GM12878 (cell line): ENCODE data around the gene FZD2. TPM values are rescaled to one million over a fixed set of nuclear protein-coding genes. Genes with fewer than 3 reads are reported as not detected.

Experiments
- ATAC-seq: fragments of 200-7000 bp; cut with Tn5 transposase; 3 replicates; pipeline ENCODE4 v1.9.1; 2020; ENCODE audit warnings: mild to moderate bottlenecking, moderate library complexity
- BruUV-seq: library from RNA; stranded (reverse); fragments of 400-500 nt; replicated peaks from 2 replicates; lab custom pipeline; 2021; lab: Mats Ljungman, UMichigan
- CTCF ChIA-PET: fragments of 300-600 bp; sonication (Branson Sonifier 250); formaldehyde crosslinking; extraction: SDS; loops from one replicate; lab custom pipeline; 2021; ENCODE audit warnings: inconsistent platforms; lab: Yijun Ruan, JAX
- POLR2A ChIA-PET: fragments of 350-600 bp; formaldehyde crosslinking; extraction: SDS; loops from one replicate; lab custom pipeline; 2021; ENCODE audit warnings: inconsistent platforms; lab: Charles Lee
- RAD21 ChIA-PET: fragments of 300-600 bp; sonication (Branson Sonifier 250); formaldehyde crosslinking; loops from one replicate; lab custom pipeline; 2023; ENCODE audit warnings: antibody characterized with exemption; ENCODE audit not compliant: unreplicated experiment; lab: Charles Lee
- SMC1A ChIA-PET: fragments of 300-600 bp; sonication (Branson Sonifier 250); formaldehyde crosslinking; loops from one replicate; lab custom pipeline; 2023; ENCODE audit not compliant: unreplicated experiment, uncharacterized antibody; lab: Charles Lee
- DNase-seq: peaks from one replicate; pipeline ENCODE4 v3.0.0-alpha.2; 2011; ENCODE audit warnings: low read depth, low spot score
- FAIRE-seq: peaks from 3 replicates; lab custom pipeline; 2011; peaks lifted over from hg19 to GRCh38; lab: Jason Lieb, UNC
- H2AFZ ChIP-seq: 2 replicates; pipeline ENCODE4 v1.6.0; 2011; ENCODE audit warnings: low read depth, low read length, control low read depth; ENCODE audit not compliant: control insufficient read depth
- H3K27ac ChIP-seq: 2 replicates; pipeline ENCODE4 v1.5.1; 2011; ENCODE audit warnings: control low read depth; ENCODE audit not compliant: control insufficient read depth, insufficient read depth
- H3K27me3 ChIP-seq, 2 experiments: replicated peaks in 1 of 2; 2 replicates each; pipeline versions ENCODE4 v1.6.0 to v1.6.1; 2011; ENCODE audit warnings: low read length in 1 of 2; ENCODE audit not compliant: control insufficient read depth in 2 of 2, insufficient read depth in 2 of 2
- H3K36me3 ChIP-seq, 2 experiments: 2 replicates each; pipeline ENCODE4 v1.5.1; 2011; ENCODE audit warnings: low read length in 1 of 2; ENCODE audit not compliant: control insufficient read depth in 2 of 2, insufficient read depth in 2 of 2
- H3K4me1 ChIP-seq: 2 replicates; pipeline ENCODE4 v1.6.1; 2011; ENCODE audit warnings: mild to moderate bottlenecking, low read length, moderate library complexity, mixed read lengths; ENCODE audit not compliant: control insufficient read depth, insufficient read depth
- H3K4me2 ChIP-seq: 2 replicates; pipeline ENCODE4 v1.6.0; 2011; ENCODE audit warnings: control low read depth; ENCODE audit not compliant: control insufficient read depth, insufficient read depth
- H3K4me3 ChIP-seq: fragments of 200-600 bp; sonication (generic); 2 replicates; pipeline ENCODE4 v1.5.1; 2016
- H3K79me2 ChIP-seq: 2 replicates; pipeline ENCODE4 v1.6.0; 2011; ENCODE audit warnings: low read length; ENCODE audit not compliant: control insufficient read depth, insufficient read depth
- H3K9ac ChIP-seq: 2 replicates; pipeline ENCODE4 v1.8.0; 2011; ENCODE audit warnings: low read length, control low read depth, mixed read lengths; ENCODE audit not compliant: control insufficient read depth, insufficient read depth
- H3K9me3 ChIP-seq: replicated peaks from 3 replicates; pipeline ENCODE4 v1.5.1; 2011; ENCODE audit warnings: mild to moderate bottlenecking, low read length; ENCODE audit not compliant: control insufficient read depth, insufficient read depth
- H4K20me1 ChIP-seq: 2 replicates; pipeline ENCODE4 v1.6.0; 2011; ENCODE audit not compliant: control insufficient read depth, insufficient read depth
- CTCF ChIP-seq, 3 experiments: IDR thresholded peaks in 2 of 3; conservative IDR thresholded peaks in 1 of 3; 2 replicates each; pipeline ENCODE4 v1.5.1; 2011; ENCODE audit warnings: low read depth in 3 of 3, low read length in 3 of 3, mild to moderate bottlenecking in 3 of 3, control low read depth in 2 of 3, moderate library complexity in 2 of 3, inconsistent platforms in 1 of 3, mixed read lengths in 1 of 3; ENCODE audit not compliant: control insufficient read depth in 2 of 3, insufficient read depth in 1 of 3; ENCODE audit errors: extremely low read depth in 1 of 3
- FOXK2 ChIP-seq: fragments of 450-650 bp; IDR thresholded peaks from 2 replicates; pipeline ENCODE4 v1.6.1; 2017; ENCODE audit warnings: mild to moderate bottlenecking, moderate library complexity
- FOXM1 ChIP-seq: IDR thresholded peaks from 2 replicates; pipeline ENCODE4 v1.6.1; 2012; ENCODE audit warnings: low read depth, mild to moderate bottlenecking, inconsistent platforms, low read length, moderate library complexity
- KDM1A ChIP-seq: fragments of 200-600 bp; sonication (generic); IDR thresholded peaks from 2 replicates; pipeline ENCODE4 v1.6.1; 2016; ENCODE audit warnings: borderline replicate concordance
- MXI1 ChIP-seq: fragments of 150-350 bp; IDR thresholded peaks from 2 replicates; pipeline ENCODE4 v1.6.1; 2011; ENCODE audit warnings: low read depth, mild to moderate bottlenecking, inconsistent platforms, low read length, improper control_type of control experiment
- SKIL ChIP-seq: fragments of 450-650 bp; IDR thresholded peaks from 2 replicates; pipeline ENCODE4 v1.6.1; 2017; ENCODE audit warnings: mild to moderate bottlenecking, low read depth, inconsistent platforms; ENCODE audit not compliant: poor library complexity, severe bottlenecking
- ZBTB11 ChIP-seq: fragments of 450-650 bp; formaldehyde crosslinking; IDR thresholded peaks from 2 replicates; pipeline ENCODE4 v1.5.0; 2022; ENCODE audit warnings: mild to moderate bottlenecking, missing genetic modification characterization
- WGBS: methylation state at CpG from one replicate; pipeline ENCODE4 v1.1.6; 2016; ENCODE audit warnings: low lambda C conversion rate; ENCODE audit not compliant: insufficient replicate concordance, insufficient coverage; ENCODE audit errors: missing lambda C conversion rate; 5-methylcytosine and 5-hydroxymethylcytosine counted together
- in situ Hi-C: fragments of 300-500 bp; cut with MboI; formaldehyde crosslinking; loops from 9 replicates; pipeline ENCODE4 v1.14.3; 2018; ENCODE audit warnings: mixed read lengths
- intact Hi-C: fragments of 100-400 bp; cut with micrococcal nuclease; formaldehyde crosslinking; loops from one replicate; pipeline ENCODE4 v1.14.2; 2022; ENCODE audit not compliant: unreplicated experiment
- polyA plus RNA-seq, 11 experiments: library from polyadenylated mRNA; depleted of rRNA in 4 of 11; unstranded in 6 of 11; stranded (reverse) in 5 of 11; fragments of >200 nt; fragmentation: Nextera tagmentation in 4 of 11; fragmentation: Illumina TruSeq in 1 of 11; extraction: Ambion mirVana in 4 of 11; extraction: Trizol in 1 of 11; gene quantifications; 1 replicate in 1 of 11; 2 replicates in 10 of 11; pipeline versions ENCODE4 v1.2.1 to v1.2.3, GENCODE V29; 2011 to 2016; ENCODE audit warnings: inconsistent platforms in 2 of 11, missing spikeins in 2 of 11, low read depth in 1 of 11
- total RNA-seq, 4 experiments: library from RNA; depleted of rRNA in 3 of 4; stranded (reverse); fragments of >200 nt in 3 of 4; fragmentation: Illumina TruSeq in 1 of 4; extraction: Trizol in 1 of 4; gene quantifications; 2 replicates each; pipeline versions ENCODE4 v1.2.1 to v1.2.3, GENCODE V29; 2013 to 2021
- TF ChIP-seq, protein P1 (sequence below): IDR thresholded peaks from 2 replicates; pipeline ENCODE4 v1.6.1; 2012; ENCODE audit warnings: low read depth, low read length, improper control_type of control experiment
- TF ChIP-seq, protein P2 (sequence below): IDR thresholded peaks from 2 replicates; pipeline ENCODE4 v1.6.1; 2012; ENCODE audit warnings: low read depth, low read length, improper control_type of control experiment
- TF ChIP-seq, protein P3 (sequence below): fragments of 450-650 bp; IDR thresholded peaks from 2 replicates; pipeline ENCODE4 v1.6.1; 2018; ENCODE audit warnings: mild to moderate bottlenecking, low read depth, moderate library complexity; ENCODE audit not compliant: partially characterized antibody

Gene FZD2
- total and polyA plus RNA-seq, 10 of the 15 experiments (the other 5 are each of a cell fraction or from before 2014, with no cell fraction given) = 0.09 to 4.2 (median 0.63) TPM; not detected in 1

DNA sequence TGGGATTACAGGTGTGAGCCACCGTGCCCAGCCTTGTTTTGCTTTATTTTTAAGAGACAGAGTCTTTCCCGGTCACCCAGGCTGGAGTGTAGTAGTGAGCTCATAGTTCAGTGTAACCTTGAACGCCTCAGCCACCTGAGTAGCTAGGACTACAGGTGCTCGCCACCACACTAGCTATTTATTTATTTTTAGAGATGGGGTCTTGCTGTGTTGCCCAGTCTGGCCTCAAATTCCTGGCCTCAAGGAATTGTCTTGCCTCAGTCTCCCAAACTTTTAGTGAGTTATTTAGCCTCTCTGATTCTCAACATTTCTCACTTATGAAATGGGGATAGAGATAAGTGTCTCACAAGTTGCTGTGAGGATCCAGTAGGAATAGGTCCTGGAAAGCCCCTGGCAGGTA, 21.7 kb downstream of the FZD2 start:
- Histone ChIP-seq H3K9ac (no peak overlapping the region), H3K27ac (no peak overlapping the region), H3K4me3 (no peak overlapping the region), H3K4me2 (no peak overlapping the region), H4K20me1 (no peaks in the 10 kb centered on the region), H3K79me2 (no peaks in the 10 kb centered on the region), H2AFZ (no peak overlapping the region), H3K4me1 (no peaks in the 10 kb centered on the region), H3K9me3 (no peaks in the 10 kb centered on the region), H3K27me3 (no peaks in the 10 kb centered on the region), H3K36me3 (no peaks in the 10 kb centered on the region)
- no peak for FAIRE-seq
- RAD21 ChIA-PET = no interaction called here
- no TSS peak for BruUV-seq
- intact Hi-C loops = no loop called here
- DNase-seq = no peak
- 8% methylated on average over 4 of the region's 4 CpGs for WGBS
- POLR2A ChIA-PET = no interaction called here
- SMC1A ChIA-PET = no interaction called here
- ATAC-seq = no peak
- in situ Hi-C loops = no loop called here
- CTCF ChIA-PET = interaction anchor here (1.2 kb wide), 1 partner anchor 31 kb away, joined by 3 read pairs; no protein-coding TSS in a partner anchor
- TF ChIP-seq FOXK2 (no peak), SKIL (no peak), CTCF (IDR thresholded peaks at IDR 0.05 in 2 of 3, conservative IDR thresholded peaks at IDR 0.05 in 1 of 3; ENCODE audit: control insufficient read depth in 2 of 3, extremely low read depth in 1 of 3, insufficient read depth in 1 of 3, low read depth in 3 of 3, low read length in 3 of 3) (no peak), FOXM1 (no peak), KDM1A (no peak), MXI1 (no peak), ZBTB11 (CRISPR knock-in tag) (no peak)
- TF ChIP-seq, protein P1, sequence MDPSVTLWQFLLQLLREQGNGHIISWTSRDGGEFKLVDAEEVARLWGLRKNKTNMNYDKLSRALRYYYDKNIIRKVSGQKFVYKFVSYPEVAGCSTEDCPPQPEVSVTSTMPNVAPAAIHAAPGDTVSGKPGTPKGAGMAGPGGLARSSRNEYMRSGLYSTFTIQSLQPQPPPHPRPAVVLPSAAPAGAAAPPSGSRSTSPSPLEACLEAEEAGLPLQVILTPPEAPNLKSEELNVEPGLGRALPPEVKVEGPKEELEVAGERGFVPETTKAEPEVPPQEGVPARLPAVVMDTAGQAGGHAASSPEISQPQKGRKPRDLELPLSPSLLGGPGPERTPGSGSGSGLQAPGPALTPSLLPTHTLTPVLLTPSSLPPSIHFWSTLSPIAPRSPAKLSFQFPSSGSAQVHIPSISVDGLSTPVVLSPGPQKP = no peak
- TF ChIP-seq, protein P2, sequence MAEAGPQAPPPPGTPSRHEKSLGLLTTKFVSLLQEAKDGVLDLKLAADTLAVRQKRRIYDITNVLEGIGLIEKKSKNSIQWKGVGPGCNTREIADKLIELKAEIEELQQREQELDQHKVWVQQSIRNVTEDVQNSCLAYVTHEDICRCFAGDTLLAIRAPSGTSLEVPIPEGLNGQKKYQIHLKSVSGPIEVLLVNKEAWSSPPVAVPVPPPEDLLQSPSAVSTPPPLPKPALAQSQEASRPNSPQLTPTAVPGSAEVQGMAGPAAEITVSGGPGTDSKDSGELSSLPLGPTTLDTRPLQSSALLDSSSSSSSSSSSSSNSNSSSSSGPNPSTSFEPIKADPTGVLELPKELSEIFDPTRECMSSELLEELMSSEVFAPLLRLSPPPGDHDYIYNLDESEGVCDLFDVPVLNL = no peak
- TF ChIP-seq, protein P3, sequence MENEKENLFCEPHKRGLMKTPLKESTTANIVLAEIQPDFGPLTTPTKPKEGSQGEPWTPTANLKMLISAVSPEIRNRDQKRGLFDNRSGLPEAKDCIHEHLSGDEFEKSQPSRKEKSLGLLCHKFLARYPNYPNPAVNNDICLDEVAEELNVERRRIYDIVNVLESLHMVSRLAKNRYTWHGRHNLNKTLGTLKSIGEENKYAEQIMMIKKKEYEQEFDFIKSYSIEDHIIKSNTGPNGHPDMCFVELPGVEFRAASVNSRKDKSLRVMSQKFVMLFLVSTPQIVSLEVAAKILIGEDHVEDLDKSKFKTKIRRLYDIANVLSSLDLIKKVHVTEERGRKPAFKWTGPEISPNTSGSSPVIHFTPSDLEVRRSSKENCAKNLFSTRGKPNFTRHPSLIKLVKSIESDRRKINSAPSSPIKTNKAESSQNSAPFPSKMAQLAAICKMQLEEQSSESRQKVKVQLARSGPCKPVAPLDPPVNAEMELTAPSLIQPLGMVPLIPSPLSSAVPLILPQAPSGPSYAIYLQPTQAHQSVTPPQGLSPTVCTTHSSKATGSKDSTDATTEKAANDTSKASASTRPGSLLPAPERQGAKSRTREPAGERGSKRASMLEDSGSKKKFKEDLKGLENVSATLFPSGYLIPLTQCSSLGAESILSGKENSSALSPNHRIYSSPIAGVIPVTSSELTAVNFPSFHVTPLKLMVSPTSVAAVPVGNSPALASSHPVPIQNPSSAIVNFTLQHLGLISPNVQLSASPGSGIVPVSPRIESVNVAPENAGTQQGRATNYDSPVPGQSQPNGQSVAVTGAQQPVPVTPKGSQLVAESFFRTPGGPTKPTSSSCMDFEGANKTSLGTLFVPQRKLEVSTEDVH = no peak
